GM20000 (cell line): ENCODE data around the gene SPRYD3.
"Not testable (repeated sequence)": the region's sequence is repeated elsewhere in the genome, so short reads cannot be mapped to it uniquely, and the experiment has no call there.

Experiments
- DNase-seq: peaks from one replicate; pipeline ENCODE4 v3.0.0; 2012; ENCODE audit warnings: low spot score
- CTCF ChIP-seq: IDR thresholded peaks from 2 replicates; pipeline ENCODE4 v1.5.1; 2012; ENCODE audit warnings: mild to moderate bottlenecking, control low read depth; ENCODE audit errors: extremely low read depth, missing control alignments

SPRYD3 gene

GRCh38 chr12:53118751-53119300, 39.6 kb upstream of the SPRYD3 start:
- TF ChIP-seq CTCF: no peak
- DNase-seq: no peak

- DNase-seq: peak; percentile 12
- no peak for TF ChIP-seq CTCF
These were observed 36.9 kb upstream of the SPRYD3 start for GRCh38 chr12:53115891-53116648.

GRCh38 chr12:53115112-53115890, 36.1 kb upstream of the SPRYD3 start:
- no peak for TF ChIP-seq CTCF
- peak; percentile 25 for DNase-seq

GRCh38 chr12:53113951-53114350, 34.8 kb upstream of the SPRYD3 start:
- DNase-seq: peak; percentile 14
- TF ChIP-seq CTCF: no peak

- peak; percentile 9 for DNase-seq
- TF ChIP-seq CTCF: no peak
These were observed 34.0 kb upstream of the SPRYD3 start for GRCh38 chr12:53113136-53113705.

GRCh38 chr12:53112431-53112830, 33.2 kb upstream of the SPRYD3 start:
- DNase-seq: not testable (repeated sequence)

GRCh38 chr12:53107122-53107521, 27.9 kb upstream of the SPRYD3 start:
- no peak for TF ChIP-seq CTCF
- DNase-seq: no peak
